Adrenal gland (tissue), 12 donors: ENCODE results near the gene HSPB3. TPM values are rescaled to one million over a fixed set of nuclear protein-coding genes. Genes with fewer than 3 reads are reported as not detected.
"Not testable (repeated sequence)": the region's sequence is repeated elsewhere in the genome, so short reads cannot be mapped to it uniquely, and the experiment has no call there.

Experiments used
- DNase-seq, 7 donors: peaks; one replicate each; pipeline ENCODE4 v3.0.0-alpha.2; 2019 to 2020
- H3K27ac ChIP-seq, 5 donors: fragments of 200-600 bp; sonication (generic) in 4 of 5; 1 replicate in 3 of 5; 2 replicates in 2 of 5; pipeline versions ENCODE4 v1.5.1 to v1.8.0; 2016 to 2020; ENCODE audit warnings: mild to moderate bottlenecking in 1 of 5
- H3K27me3 ChIP-seq: fragments of 200-600 bp; 2 replicates; pipeline ENCODE4 v1.8.0; 2021
- H3K36me3 ChIP-seq, 2 donors: fragments of 200-600 bp; replicated peaks in 1 of 2; 1 replicate in 1 of 2; 2 replicates in 1 of 2; pipeline versions ENCODE4 v1.5.1 to v1.8.0; 2018 to 2022
- H3K4me1 ChIP-seq, 2 donors: fragments of 200-600 bp; replicated peaks in 1 of 2; 1 replicate in 1 of 2; 2 replicates in 1 of 2; pipeline versions ENCODE4 v1.5.1 to v1.8.0; 2018 to 2021
- H3K4me3 ChIP-seq, 4 donors: fragments of 200-600 bp; sonication (generic) in 3 of 4; one replicate each; pipeline ENCODE4 v1.5.1; 2016 to 2018
- H3K9me3 ChIP-seq, 3 donors: fragments of 200-600 bp; sonication (generic) in 1 of 3; replicated peaks in 1 of 3; 1 replicate in 2 of 3; 2 replicates in 1 of 3; pipeline versions ENCODE4 v1.5.1 to v1.8.0; 2016 to 2021
- CTCF ChIP-seq, 6 experiments: fragments of 450-650 bp in 4 of 6; fragments of 200-600 bp in 2 of 6; sonication (generic) in 1 of 6; IDR thresholded peaks; 1 replicate in 5 of 6; 2 replicates in 1 of 6; pipeline versions ENCODE4 v1.5.1 to v1.8.0; 2016 to 2021; ENCODE audit warnings: antibody characterized with exemption in 6 of 6, mild to moderate bottlenecking in 2 of 6, moderate library complexity in 1 of 6
- POLR2A ChIP-seq, 2 donors: fragments of 450-650 bp; IDR thresholded peaks; one replicate each; pipeline ENCODE4 v1.6.1; 2017; ENCODE audit warnings: antibody characterized with exemption in 2 of 2, mild to moderate bottlenecking in 2 of 2, moderate library complexity in 1 of 2
- WGBS, 4 donors: extraction: QIAGEN DNeasy Blood & Tissue Kit in 2 of 4; methylation state at CpG; one replicate each; pipeline versions ENCODE4 v1.1.5 to v1.1.7; 2013 to 2017; 5-methylcytosine and 5-hydroxymethylcytosine counted together
- intact Hi-C, 2 donors: fragments of 100-400 bp; cut with DNase I; formaldehyde crosslinking; loops; one replicate each; pipeline versions ENCODE4 v1.14.1 to v1.15.0; 2022 to 2023
- polyA plus RNA-seq, 3 donors: library from polyadenylated mRNA; stranded (reverse); fragments of 200-250 nt in 2 of 3; fragments of 350-450 nt in 1 of 3; fragmentation: Illumina TruSeq in 1 of 3; extraction: RNeasy Lipid Tissue Mini Kit (QIAGEN cat#74804) in 1 of 3; gene quantifications; one replicate each; pipeline ENCODE4 v1.2.3, GENCODE V29; 2013 to 2014
- total RNA-seq, 9 donors: library from RNA; depleted of rRNA in 4 of 9; stranded (reverse); fragments of >200 nt in 4 of 9; fragments of 120-200 nt in 1 of 9; fragmentation: NEBNext Ultra II Directional in 1 of 9; extraction: Animal tissue kit (Norgen Biotek cat#: 25700) in 1 of 9; gene quantifications; one replicate each; pipeline versions ENCODE4 v1.1.0 to v1.2.4, GENCODE V29; 2013 to 2023
- donor health status: healthy with polysubstance abuse.
- donor health status: Bipolar disorder and iron deficiency.
- donor health status: DM: yes; HTN: yes; CAD: no.
- donor health status: DM: no; HTN: no; CAD: no.
- donor health status: DM: no; HTN: no; CAD: no.
- donor health status: DM: yes; HTN: yes; CAD: no.

Gene HSPB3
- total and polyA plus RNA-seq, 12 donors: 0.28 to 0.64 (median 0.54) TPM; not detected in 9

GRCh38 chr5:54415896-54416601, 39.5 kb upstream of the HSPB3 start:
- intact Hi-C loops: loop anchor here (10.0 kb wide), 2 partner anchors 101 to 171 kb away; partner anchors contain the start of gene ARL15 (in 2 of the 2)
- DNase-seq: no peak
- H3K4me1 ChIP-seq: no peaks in the 10 kb centered on the region
- H3K4me3 ChIP-seq: no peak overlapping the region
- H3K27ac ChIP-seq: no peak overlapping the region
- H3K27me3 ChIP-seq: no peaks in the 10 kb centered on the region
- TF ChIP-seq CTCF (IDR thresholded peaks at IDR 0.05) (no peak), POLR2A (IDR thresholded peaks at IDR 0.05) (no peak)
- H3K9me3 ChIP-seq: no peaks in the 10 kb centered on the region
- H3K36me3 ChIP-seq: no peaks in the 10 kb centered on the region

- peak in 5 of 7 donors; percentile 29 to 70 (median 39) for DNase-seq
Measured at GRCh38 chr5:54419573-54420423, 35.7 kb upstream of the HSPB3 start.

DNA sequence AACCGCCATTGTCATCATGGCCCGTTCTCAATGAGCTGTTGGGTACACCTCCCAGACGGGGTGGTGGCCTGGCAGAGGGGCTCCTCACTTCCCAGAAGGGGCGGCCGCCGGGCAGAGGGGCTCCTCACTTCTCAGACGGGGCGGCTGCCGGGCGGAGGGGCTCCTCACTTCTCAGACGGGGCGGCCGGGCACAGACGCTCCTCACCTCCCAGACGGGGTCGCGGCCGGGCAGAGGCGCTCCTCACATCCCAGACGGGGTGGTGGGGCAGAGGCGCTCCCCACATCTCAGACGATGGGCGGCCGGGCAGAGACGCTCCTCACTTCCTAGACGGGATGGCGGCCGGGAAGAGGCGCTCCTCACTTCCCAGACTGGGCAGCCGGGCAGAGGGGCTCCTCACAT, 35.0 kb upstream of the HSPB3 start:
- H3K27ac ChIP-seq, H3K9me3 ChIP-seq, H3K4me3 ChIP-seq, H3K4me1 ChIP-seq, H3K36me3 ChIP-seq, H3K27me3 ChIP-seq, DNase-seq: not testable (repeated sequence)
- intact Hi-C loops: loop anchor here in 1 of 2 donors (5.0 kb wide), 1 partner anchor 163 kb away; no protein-coding TSS in a partner anchor
- WGBS, 4 donors: 90 to 92% (median 91%) methylated on average over 7 to 21 of the region's 30 CpGs

More at GRCh38 chr5:54419573-54420423, 35.7 kb upstream of the HSPB3 start:
- intact Hi-C loops: loop anchor here (5.0 to 10.0 kb wide), 3 partner anchors 105 to 175 kb away; partner anchors contain the start of gene ARL15 (in 2 of the 2)
- not testable (repeated sequence) for H3K4me3 ChIP-seq, H3K36me3 ChIP-seq, H3K27ac ChIP-seq, H3K27me3 ChIP-seq, H3K9me3 ChIP-seq, H3K4me1 ChIP-seq
- 37 to 46% (median 38%) methylated on average over 9 to 10 of the region's 10 CpGs for whole genome bisulfite sequencing, 4 donors
- TF ChIP-seq CTCF (IDR thresholded peaks at IDR 0.05): peak; percentile 75 to 89 (median 83)

GRCh38 chr5:54421976-54422375, 33.5 kb upstream of the HSPB3 start:
- Histone ChIP-seq H3K36me3 (no peaks in the 10 kb centered on the region), H3K9me3 (no peaks in the 10 kb centered on the region), H3K4me1 (no peaks in the 10 kb centered on the region), H3K4me3 (no peak overlapping the region), H3K27me3 (no peaks in the 10 kb centered on the region), H3K27ac (no peak overlapping the region)
- WGBS, 4 donors: 60 to 80% (median 71%) methylated on average over 3 of the region's 3 CpGs
- DNase-seq: no peak
- no peak for TF ChIP-seq CTCF (IDR thresholded peaks at IDR 0.05)
- no peak for TF ChIP-seq POLR2A (IDR thresholded peaks at IDR 0.05)
- intact Hi-C loops: loop anchor here in 1 of 2 donors (5.0 kb wide), 1 partner anchor 165 kb away; no protein-coding TSS in a partner anchor
